Activated naive CD4-positive, alpha-beta T cell treated with anti-CD3 and anti-CD28 coated beads, Interleukin-2, amount 10 ng/mL, durations not matched to agents 7 days and 5 days (primary cell): ENCODE measurements around the gene NEURL2.
"Not testable (repeated sequence)": the region's sequence is repeated elsewhere in the genome, so short reads cannot be mapped to it uniquely, and the experiment has no call there.

ENCODE experiments used
- CTCF ChIA-PET: fragments of 350-600 bp; sonication (Branson Sonifier 250); formaldehyde crosslinking; loops from one replicate; lab custom pipeline; 2021; ENCODE audit warnings: antibody characterized with exemption; lab: Charles Lee
- DNase-seq: peaks from one replicate; pipeline ENCODE4 v3.0.0-alpha.2; 2020
- H3K27ac Mint-ChIP-seq: one replicate; pipeline ENCODE4 v1.8.0; 2021; ENCODE audit warnings: mild to moderate bottlenecking, moderate library complexity, mixed read lengths
- H3K27me3 Mint-ChIP-seq: one replicate; pipeline ENCODE4 v1.8.0; 2021; ENCODE audit warnings: mild to moderate bottlenecking, mixed read lengths
- H3K36me3 Mint-ChIP-seq: one replicate; pipeline ENCODE4 v1.8.0; 2021; ENCODE audit warnings: mixed read lengths
- H3K4me1 Mint-ChIP-seq: one replicate; pipeline ENCODE4 v1.8.0; 2021; ENCODE audit warnings: mixed read lengths
- H3K4me3 Mint-ChIP-seq: one replicate; pipeline ENCODE4 v1.8.0; 2021; ENCODE audit warnings: mild to moderate bottlenecking, moderate library complexity, mixed read lengths
- H3K9me3 Mint-ChIP-seq: one replicate; pipeline ENCODE4 v1.8.0; 2021; ENCODE audit warnings: mixed read lengths

NEURL2 gene

DNA sequence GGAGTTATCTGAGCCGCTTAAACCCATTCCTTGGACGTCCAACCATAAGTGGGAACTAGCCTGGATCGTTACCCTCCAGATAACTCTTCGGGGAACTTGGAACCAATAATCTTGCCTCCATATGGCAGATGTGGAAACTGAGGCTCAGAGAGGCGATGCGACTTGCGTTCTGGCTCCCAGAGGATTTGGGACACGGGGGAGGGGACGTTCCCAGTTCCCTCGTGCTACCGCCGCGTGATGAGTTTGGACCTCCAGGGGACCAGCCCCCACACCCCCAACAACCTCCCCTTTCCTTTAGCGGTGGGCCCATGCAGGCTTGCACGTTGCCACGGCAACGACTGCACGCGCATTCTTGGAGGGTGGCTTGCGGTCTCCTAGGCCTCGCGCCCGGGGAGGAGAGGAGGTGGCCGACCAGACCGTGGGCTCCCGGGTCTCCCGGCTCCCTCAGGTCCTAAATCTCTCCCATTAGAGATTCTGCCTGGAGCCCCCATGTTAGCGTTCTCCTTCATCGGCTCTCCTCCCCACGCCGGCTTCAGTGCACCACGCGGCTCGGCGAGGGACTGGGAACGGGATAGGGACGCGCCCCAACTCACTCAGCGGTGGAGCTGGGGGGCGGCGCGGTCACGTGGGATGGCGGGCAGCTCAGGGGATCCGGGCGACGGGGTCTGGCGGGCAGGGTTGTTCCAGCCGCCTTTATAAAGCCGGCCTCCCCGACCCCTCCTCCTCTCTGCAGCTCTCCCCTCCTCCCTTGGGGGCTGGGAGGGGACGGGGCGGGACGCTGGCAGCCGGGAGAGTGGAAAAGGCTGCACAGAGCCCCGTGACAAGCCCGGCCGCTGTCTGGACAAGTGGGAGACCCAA, 20.7 kb upstream of the NEURL2 start, which contains the start of gene PLTP:
TSS of gene PLTP (minus strand) at position 670 of the 858 bp plus-strand sequence. CDS start 703 bp downstream, outside the sequence.
- peak within 1 kb of the TSS; percentile 40 for H3K4me3 Mint-ChIP-seq
- peak; percentile 54 for DNase-seq
- no peaks in the 10 kb centered on the region for H3K9me3 Mint-ChIP-seq
- H3K36me3 Mint-ChIP-seq: no peaks in the 10 kb centered on the region
- CTCF ChIA-PET: no interaction called here
- peaks cover 57% of the 10 kb centered on the region for H3K27me3 Mint-ChIP-seq
- H3K4me1 Mint-ChIP-seq: peaks cover 20% of the 10 kb centered on the region
- H3K27ac Mint-ChIP-seq: peak within 1 kb of the TSS; percentile 15

DNA sequence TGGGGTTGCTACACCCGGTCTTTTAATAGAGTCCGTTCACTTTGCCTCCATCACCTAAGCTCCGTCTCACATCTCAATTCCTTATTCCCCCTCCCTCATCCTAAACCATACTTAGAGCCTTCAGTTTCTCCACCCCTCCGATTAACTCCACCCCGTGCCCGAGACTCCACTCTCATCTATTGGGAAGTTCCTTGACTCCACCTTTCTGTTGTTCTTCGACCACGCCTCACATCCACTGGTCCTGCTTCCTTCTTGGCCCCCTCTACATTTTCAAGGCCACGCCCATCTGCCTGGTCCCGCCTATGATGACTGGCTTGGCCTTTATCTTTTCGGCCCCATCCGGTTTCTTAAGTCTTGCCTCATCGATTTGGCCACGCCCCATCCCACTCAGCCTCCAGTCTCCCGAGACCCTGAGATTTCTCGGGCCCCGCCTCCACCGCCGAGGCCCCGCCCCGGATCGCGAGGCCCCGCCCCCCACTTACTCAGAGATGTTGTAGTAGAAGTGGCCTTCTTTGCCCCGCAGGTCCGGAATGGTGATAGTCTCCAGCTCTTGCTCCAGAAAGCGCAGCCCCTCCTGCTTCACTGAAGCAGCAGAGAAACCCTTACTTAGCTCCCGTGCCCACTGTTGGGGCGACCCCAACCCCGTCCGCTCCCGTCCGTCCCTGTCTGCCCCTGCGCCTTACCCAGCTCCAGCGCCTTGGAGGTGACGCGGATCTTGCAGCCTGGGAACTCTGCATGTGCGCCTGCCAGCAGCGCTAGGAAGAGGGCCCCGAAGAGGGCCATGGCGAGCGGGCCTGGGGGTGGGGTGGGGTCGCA, 19.9 kb upstream of the NEURL2 start:
- Mint-ChIP-seq H3K9me3 (no peaks in the 10 kb centered on the region), H3K27ac (peak overlapping the region; percentile 34), H3K36me3 (no peaks in the 10 kb centered on the region), H3K27me3 (peaks cover 49% of the 10 kb centered on the region), H3K4me3 (peak overlapping the region; percentile 40), H3K4me1 (peaks cover 20% of the 10 kb centered on the region)
- CTCF ChIA-PET: interaction anchor here (1.5 kb wide), 1 partner anchor 59 kb away, joined by 5 read pairs; no protein-coding TSS in a partner anchor
- peak; percentile 91 for DNase-seq

DNA sequence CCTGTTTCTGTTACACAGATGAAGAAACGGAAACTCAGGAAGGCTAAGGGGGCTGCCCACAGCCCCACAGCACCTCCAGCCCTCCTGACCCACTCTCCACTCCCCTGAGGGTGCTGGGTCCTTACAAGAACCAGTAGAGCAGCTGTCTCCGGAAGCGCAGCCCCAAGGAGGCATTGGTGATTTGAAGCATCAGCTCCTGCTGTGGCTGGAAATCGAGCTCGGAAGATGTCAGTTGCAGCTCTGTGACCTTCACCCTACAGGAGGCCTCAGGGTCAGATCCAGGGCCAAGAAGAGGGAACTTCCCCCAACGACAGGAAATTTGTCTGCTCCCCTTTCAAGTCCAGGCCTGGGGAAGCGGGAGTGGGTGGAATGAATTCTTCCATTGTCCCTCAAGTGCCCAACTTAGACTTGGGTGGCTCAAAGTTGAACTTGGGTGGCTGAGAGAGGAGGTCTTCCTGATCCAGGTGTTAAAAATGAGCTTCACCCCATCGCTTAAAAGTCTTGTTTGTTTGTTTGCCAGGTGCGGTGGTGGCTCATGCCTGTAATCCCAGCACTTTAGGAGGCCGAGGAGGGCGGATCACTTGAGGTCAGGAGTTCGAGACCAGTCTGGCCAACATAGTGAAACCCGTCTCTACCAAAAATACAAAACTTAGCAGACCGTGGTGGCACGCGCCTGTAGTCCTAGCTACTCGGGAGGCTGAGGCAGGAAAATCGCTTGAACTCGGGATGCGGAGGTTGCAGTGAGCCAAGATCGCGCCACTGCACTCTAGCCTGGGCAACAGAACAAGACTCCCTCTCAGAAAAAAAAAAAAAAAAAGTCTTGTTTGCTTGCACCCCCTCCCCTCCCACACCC, 19.0 kb upstream of the NEURL2 start:
- H3K4me1 Mint-ChIP-seq: peaks cover 20% of the 10 kb centered on the region

DNA sequence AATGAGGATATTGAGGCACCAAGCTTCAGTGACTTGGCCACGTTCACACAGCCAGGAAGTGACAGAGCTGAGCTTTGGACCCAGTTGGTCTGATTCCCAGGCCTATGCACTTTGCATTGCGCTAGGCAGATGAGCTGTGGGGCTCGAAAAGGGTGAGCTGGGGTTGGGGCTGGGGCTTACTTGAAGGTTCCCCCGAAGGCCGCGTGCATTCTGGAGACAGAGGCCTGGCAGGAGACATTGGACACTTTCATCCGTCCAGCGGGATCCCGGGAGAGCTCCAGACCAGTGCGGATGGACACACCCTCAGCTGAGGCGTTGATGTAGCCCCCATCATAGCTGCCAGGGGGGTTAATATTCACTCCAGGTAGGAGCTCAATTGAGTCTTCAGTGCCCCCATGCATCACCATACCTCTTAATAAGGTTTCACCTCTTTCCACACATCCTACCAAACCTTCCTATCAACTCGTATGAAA, 18.4 kb upstream of the NEURL2 start:
- CTCF ChIA-PET: interaction anchor here (1.0 to 1.5 kb wide), 2 partner anchors 19 to 60 kb away, joined by 3 to 5 read pairs; partner anchors contain the start of genes CTSA and NEURL2
- Mint-ChIP-seq H3K27me3 (peaks cover 41% of the 10 kb centered on the region), H3K27ac (no peak overlapping the region), H3K36me3 (no peaks in the 10 kb centered on the region), H3K4me1 (peaks cover 20% of the 10 kb centered on the region), H3K4me3 (no peak overlapping the region), H3K9me3 (no peaks in the 10 kb centered on the region)
- no peak for DNase-seq

More for the DNA sequence above, 19.0 kb upstream of the NEURL2 start:
- Mint-ChIP-seq H3K4me3 (peak overlapping the region; percentile 40), H3K9me3 (no peaks in the 10 kb centered on the region), H3K27me3 (peaks cover 42% of the 10 kb centered on the region), H3K36me3 (no peaks in the 10 kb centered on the region), H3K27ac (peak overlapping the region; percentile 34)
- CTCF ChIA-PET: interaction anchor here (1.0 to 1.5 kb wide), 2 partner anchors 19 to 60 kb away, joined by 3 to 5 read pairs; partner anchors contain the start of genes CTSA and NEURL2
- DNase-seq: no peak

DNA sequence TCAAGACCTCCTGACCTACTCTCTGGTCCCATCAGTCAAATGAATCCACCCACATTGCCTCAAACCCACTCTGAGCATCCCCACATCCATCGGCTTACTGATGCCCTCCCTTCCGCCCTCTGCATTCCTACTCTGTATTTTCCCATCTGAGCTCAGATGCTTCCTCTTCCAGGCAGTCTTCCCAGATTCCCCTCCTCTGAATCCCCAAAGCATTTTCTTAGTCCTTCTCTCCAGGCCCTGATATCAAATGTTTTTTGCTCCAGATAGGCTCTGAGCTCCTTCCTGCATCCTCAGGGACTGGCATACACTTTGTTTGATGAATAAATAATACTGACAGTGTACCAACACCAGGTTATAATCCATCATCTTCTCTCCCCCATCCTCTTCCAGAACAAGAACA, 17.1 kb upstream of the NEURL2 start:
- no peak for DNase-seq
- H3K9me3 Mint-ChIP-seq: no peaks in the 10 kb centered on the region
- no peak overlapping the region for H3K4me3 Mint-ChIP-seq
- peaks cover 19% of the 10 kb centered on the region for H3K4me1 Mint-ChIP-seq
- CTCF ChIA-PET: no interaction called here
- H3K36me3 Mint-ChIP-seq: no peaks in the 10 kb centered on the region
- H3K27ac Mint-ChIP-seq: no peak overlapping the region
- H3K27me3 Mint-ChIP-seq: peaks cover 33% of the 10 kb centered on the region

DNA sequence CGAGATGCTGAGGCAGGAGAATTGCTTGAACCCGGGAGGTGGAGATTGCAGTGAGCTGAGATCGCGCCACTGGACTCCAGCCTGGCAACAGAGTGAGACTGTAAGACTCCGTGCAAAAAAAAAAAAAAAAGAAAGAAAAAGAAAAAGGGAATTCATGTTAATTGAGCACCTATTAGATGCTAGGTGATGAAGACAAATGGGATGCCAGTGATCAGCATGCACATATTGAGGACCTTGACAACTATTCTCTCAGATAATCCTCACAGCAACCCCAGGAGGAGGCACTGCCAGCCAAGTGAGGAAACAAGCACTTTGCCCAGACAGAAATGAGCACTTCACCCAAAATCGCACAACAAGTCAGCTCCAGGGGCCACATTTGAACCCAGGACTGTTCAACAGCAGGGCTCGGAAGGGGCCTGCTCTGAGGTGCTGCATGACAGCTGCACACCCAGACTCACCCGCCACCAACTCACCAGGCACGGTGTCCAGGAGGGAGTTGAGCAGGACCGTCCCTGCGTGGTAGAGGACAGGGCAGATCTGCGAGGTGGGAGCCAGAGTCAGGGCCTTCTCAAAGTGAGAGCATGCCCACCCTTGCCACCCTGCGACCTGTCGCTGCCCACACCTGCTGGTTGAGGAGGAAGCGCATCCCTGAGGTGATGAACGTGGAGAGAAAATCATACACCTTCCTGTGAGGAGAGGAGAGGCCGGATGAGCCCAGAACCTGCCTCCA, 16.4 kb upstream of the NEURL2 start:
- CTCF ChIA-PET: no interaction called here
- no peaks in the 10 kb centered on the region for H3K9me3 Mint-ChIP-seq
- peaks cover 26% of the 10 kb centered on the region for H3K27me3 Mint-ChIP-seq
- H3K27ac Mint-ChIP-seq: no peak overlapping the region
- H3K4me3 Mint-ChIP-seq: no peak overlapping the region
- peaks cover 16% of the 10 kb centered on the region for H3K4me1 Mint-ChIP-seq
- no peak for DNase-seq
- no peaks in the 10 kb centered on the region for H3K36me3 Mint-ChIP-seq

DNA sequence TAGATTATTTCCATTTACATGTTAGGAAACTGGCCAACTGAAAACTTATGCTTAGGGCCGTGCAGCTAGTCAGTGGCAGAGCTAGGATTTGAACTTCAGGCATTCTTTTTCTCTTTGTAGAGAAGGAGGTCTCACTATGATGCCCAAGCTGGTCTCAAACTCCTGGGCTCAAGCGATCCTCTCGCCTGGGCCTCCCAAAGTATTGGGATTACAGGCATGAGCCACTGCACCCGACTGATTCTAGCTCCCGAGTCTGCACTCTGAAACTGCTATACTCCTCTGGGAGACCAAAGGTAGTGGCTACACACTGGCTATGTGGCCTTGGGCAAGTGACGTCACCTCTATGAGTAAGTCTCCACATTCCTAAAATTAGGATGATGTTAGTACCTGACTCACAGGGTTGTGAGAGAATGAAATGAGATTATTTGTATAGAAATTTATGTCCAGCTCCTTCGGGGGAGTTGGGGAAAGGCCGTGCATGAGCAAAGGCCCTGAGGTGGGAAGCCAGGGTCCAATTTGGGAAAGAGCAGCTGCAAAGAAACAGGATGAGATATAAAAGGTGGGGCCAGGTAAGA, 14.6 kb upstream of the NEURL2 start:
- DNase-seq: no peak
- Mint-ChIP-seq H3K4me3 (no peak overlapping the region), H3K36me3 (no peaks in the 10 kb centered on the region), H3K27ac (no peak overlapping the region), H3K27me3 (peaks cover 8% of the 10 kb centered on the region), H3K9me3 (no peaks in the 10 kb centered on the region), H3K4me1 (peaks cover 2% of the 10 kb centered on the region)
- CTCF ChIA-PET: interaction anchor here (0.5 to 1.6 kb wide), 3 partner anchors 15 to 445 kb away, joined by 3 read pairs; partner anchors contain the start of genes NEURL2 and ZSWIM1

DNA sequence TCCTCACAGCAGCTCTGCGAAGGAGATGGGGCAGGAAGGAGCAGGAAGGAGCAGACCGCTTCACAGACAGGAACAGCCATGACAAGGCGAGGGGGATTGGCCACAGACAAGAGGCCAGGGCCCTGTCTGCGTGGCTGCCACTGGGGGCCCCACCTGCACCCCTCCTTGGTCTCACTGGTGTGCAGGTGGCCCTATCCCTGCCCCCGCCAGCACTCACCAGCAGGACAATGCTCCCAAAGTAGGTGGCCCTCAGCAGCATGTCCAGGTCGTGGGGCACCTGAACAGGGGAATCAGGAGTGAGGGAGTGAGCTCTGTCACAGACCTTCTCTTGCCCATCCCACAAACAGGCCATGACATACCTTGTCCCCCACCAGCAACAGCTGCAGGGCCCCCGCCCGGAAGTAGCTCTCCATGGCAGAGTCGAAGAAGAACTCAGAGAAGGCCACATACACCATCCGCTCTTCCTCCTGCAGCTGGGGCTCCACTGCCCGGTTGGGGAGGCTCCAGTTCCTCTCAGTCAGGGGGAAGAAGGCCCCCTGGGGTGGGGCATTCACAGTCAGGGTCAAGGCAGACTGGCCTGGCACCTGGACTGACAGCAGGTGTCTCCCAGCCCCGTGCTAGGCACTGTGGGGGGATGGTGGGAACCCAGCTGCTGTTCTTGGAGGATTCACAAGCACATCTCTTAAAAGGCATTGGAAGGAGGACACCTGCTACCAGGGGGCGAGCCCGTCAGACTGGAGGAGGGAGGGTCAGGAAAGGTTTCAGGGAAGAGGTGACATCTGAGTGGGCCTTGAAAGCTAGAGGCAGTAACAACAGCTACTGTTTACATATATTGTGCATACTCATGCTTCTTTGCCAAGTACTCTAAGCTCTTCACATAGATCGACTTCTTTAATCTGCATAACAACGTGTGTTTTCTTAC, 13.8 kb upstream of the NEURL2 start:
- no peaks in the 10 kb centered on the region for H3K36me3 Mint-ChIP-seq
- H3K27me3 Mint-ChIP-seq: peaks cover 6% of the 10 kb centered on the region
- H3K9me3 Mint-ChIP-seq: no peaks in the 10 kb centered on the region
- CTCF ChIA-PET: interaction anchor here (1.4 to 1.6 kb wide), 2 partner anchors 14 to 23 kb away, joined by 3 read pairs; partner anchors contain the start of genes NEURL2 and ZSWIM1
- H3K4me3 Mint-ChIP-seq: no peak overlapping the region
- no peaks in the 10 kb centered on the region for H3K4me1 Mint-ChIP-seq
- no peak overlapping the region for H3K27ac Mint-ChIP-seq
- DNase-seq: no peak

DNA sequence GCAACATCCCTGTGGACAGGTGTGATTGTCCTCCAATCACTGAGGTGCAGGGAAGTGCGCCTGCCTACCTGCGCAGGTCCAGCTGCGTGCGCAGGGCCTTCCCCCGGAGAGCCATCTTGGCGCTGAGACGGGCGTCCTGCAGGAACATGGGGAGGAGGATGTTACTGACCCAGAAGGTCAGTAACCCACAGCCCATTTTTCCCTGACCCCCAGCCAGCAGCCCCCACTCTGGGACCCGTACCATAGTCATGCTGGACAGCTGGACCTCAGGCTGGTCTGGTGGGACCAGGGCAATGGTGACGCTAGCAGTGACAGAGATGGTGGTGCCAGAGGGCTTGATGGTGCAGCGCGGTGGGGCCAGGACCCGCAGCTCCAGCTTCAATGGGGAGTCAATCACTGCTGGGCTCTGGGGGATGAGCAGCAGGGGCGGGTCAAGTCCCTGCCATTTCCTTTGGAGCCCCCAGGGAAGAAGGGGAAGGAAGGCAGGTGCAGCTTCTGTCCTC, 11.2 kb upstream of the NEURL2 start:
- peak overlapping the region; percentile 14 for H3K27ac Mint-ChIP-seq
- no peak for DNase-seq
- H3K27me3 Mint-ChIP-seq: peaks cover 6% of the 10 kb centered on the region
- peaks cover 3% of the 10 kb centered on the region for H3K36me3 Mint-ChIP-seq
- no peaks in the 10 kb centered on the region for H3K9me3 Mint-ChIP-seq
- no peak overlapping the region for H3K4me3 Mint-ChIP-seq
- no peaks in the 10 kb centered on the region for H3K4me1 Mint-ChIP-seq
- CTCF ChIA-PET: no interaction called here

DNA sequence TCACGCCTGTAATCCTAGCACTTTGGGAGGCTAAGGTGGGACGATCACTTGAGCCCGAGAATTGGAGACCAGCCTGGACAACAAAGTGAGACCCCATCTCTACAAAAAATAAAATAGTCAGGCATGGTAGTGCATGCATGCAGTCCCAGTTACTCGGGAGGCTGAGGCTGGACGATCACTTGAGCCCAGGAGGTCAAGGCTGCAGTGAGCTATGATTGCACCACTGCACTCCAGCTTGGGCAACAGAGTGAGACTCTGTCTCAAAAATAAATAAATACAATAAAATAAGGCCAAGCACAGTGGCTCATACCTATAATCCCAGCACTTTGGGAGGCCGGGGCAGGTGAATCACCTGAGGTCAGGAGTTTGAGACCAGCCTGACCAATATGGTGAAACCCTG, 10.3 kb upstream of the NEURL2 start:
- H3K36me3 Mint-ChIP-seq, H3K4me1 Mint-ChIP-seq, DNase-seq, CTCF ChIA-PET, H3K27ac Mint-ChIP-seq, H3K4me3 Mint-ChIP-seq, H3K27me3 Mint-ChIP-seq, H3K9me3 Mint-ChIP-seq: not testable (repeated sequence)

DNA sequence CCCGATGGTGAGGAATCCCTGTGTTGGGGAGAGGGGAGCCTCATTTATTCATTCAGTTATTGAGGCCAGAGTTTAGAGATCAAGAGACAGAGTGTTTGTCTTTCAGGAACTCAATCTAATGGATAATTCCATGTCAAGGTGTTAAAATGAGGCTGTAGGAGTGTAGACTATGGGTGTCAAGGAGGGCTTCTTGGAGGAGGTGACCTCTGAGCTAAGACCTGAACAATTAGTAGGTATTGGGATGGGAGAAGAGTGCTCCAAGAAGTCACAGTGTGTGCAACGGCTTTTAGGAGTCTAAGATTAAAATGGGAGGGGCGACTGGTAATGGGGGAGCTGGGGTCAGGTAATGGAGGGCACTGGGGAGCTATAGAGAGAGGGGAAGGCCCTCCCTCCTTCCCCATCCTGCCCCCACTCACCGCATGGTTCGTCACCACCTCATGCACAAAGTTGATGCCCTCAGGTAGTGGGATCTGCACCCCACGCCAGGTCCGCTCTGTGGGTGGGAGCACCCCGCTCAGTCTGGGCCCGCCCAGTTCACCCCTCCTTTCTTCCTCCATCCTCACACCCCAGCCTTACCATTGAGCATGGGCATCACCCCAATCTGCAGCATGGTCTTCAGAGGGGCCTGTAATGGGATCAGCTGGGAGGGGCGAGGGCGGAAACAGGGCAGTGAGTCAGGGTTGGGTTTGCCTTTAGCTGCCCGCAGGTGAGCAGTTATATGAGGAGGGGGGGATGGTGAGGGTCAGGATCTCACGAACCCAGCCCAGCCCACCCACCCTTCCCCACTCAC, 8.2 kb upstream of the NEURL2 start:
- H3K27me3 Mint-ChIP-seq: no peaks in the 10 kb centered on the region
- no peaks in the 10 kb centered on the region for H3K9me3 Mint-ChIP-seq
- no peaks in the 10 kb centered on the region for H3K4me1 Mint-ChIP-seq
- H3K4me3 Mint-ChIP-seq: no peak overlapping the region
- CTCF ChIA-PET: interaction anchor here (1.6 kb wide), 1 partner anchor 71 kb away, joined by 4 read pairs; no protein-coding TSS in a partner anchor
- no peak overlapping the region for H3K27ac Mint-ChIP-seq
- peaks cover 7% of the 10 kb centered on the region for H3K36me3 Mint-ChIP-seq
- DNase-seq: no peak
